Measurements from ENCODE around the gene FUS. TPM values are rescaled to one million over a fixed set of nuclear protein-coding genes. Genes with fewer than 3 reads are reported as not detected.
"Not testable (repeated sequence)": the region's sequence is repeated elsewhere in the genome, so short reads cannot be mapped to it uniquely, and the experiment has no call there.

The FUS gene
- polyA plus RNA-seq (ENCODE audit: insufficient read length in 4 of 4): 100 to 1,000 TPM; 571 to 934 (median 698) TPM

DNA sequence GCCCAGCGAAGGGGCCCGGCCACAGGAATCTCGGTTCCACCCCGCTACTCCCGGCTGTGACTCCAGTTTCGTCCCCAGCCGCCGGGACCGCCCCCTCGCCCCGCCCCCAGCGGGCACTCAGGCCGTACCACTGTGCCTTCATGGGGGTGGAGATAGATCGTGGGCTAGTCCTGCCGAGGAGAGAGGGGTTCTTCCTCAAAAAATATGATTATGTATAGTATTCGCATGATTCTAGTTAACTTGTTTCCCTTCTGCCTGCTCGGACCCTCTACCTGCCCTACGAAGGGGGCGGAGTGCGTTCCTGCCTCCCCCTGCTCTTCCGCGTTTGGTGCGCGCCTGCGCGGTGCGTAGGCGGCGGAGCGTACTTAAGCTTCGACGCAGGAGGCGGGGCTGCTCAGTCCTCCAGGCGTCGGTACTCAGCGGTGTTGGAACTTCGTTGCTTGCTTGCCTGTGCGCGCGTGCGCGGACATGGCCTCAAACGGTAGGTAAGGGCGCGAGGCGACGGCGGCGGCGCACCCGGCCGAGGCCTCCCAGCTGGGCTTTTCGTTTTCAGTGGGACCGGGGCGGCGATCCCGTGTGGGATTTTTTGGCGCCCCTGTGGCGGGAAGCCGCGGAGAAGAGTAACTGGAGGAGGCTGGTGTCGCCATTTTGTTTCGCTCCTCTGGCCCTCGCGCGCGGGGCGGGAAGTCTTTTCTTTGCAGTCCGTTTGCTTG is at the start of gene FUS:
Gene FUS, plus strand, starts transcription at position 393 of the 713 bp plus-strand sequence. Its CDS starts 76 bp downstream, at position 469.
- DNase-seq (ENCODE audit: low read depth in 4 of 4, low spot score in 2 of 4): peak; percentile 84 to 97 (median 90)

DNA sequence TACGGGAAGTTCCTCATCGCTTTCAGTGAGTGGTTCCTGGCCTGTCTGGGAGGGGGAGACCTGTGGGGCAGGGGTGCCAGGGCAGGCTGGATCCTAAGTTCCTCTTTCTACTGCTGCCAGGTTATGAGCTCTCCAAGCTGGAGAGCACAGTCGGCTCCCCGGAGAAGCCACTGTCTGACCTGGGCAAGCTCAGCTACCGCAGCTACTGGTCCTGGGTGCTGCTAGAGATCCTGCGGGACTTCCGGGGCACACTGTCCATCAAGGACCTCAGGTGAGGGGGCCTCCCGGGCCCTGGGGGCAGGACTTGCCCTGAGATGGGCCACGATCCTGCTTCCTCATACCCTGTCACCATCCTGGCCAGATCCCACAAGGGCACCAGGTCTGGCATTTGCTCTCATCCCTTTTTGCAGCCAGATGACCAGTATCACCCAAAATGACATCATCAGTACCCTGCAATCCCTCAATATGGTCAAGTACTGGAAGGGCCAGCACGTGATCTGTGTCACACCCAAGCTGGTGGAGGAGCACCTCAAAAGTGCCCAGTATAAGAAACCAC is 49.5 kb upstream of the FUS start:
- DNase-seq (ENCODE audit: low read depth in 4 of 4, low spot score in 2 of 4): no peak

- DNase-seq (ENCODE audit: low read depth in 4 of 4, low spot score in 2 of 4): no peak
Measured at GRCh38 chr16:31130899-31131298, 49.0 kb upstream of the FUS start.

GRCh38 chr16:31131416-31131815 is 48.5 kb upstream of the FUS start:
- no peak for DNase-seq (ENCODE audit: low read depth in 4 of 4, low spot score in 2 of 4)

- DNase-seq (ENCODE audit: low read depth in 4 of 4, low spot score in 2 of 4): no peak
Measured at GRCh38 chr16:31131841-31132271, 48.1 kb upstream of the FUS start.

- DNase-seq (ENCODE audit: low read depth in 4 of 4, low spot score in 2 of 4): no peak
Measured at GRCh38 chr16:31132303-31132979, 47.5 kb upstream of the FUS start.

GRCh38 chr16:31133046-31133501 is 46.9 kb upstream of the FUS start:
- DNase-seq (ENCODE audit: low read depth in 4 of 4, low spot score in 2 of 4): no peak

DNA sequence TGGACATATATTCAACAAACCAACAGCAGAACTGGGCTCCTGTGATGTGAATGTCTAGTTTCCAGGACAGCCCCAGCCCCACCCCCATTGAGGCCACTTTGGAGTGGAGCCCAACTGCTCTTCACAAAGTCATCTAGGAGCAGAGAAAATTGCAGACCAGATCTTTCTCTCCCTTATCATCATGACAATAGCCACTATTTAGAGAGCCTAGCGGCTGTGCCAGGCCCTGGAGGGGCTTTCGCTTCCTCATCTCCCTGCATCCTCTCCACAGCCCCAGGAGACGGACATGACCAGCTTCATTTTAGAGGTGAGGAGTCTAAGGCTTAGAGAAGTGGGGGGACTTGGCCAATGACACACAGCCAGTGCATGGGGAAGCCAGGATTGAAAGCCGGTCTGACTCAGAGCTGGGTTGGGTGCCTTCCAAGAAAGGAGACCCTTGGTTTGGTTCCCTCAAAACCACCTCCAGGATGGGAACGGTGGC is 45.8 kb upstream of the FUS start:
- no peak for DNase-seq (ENCODE audit: low read depth in 4 of 4, low spot score in 2 of 4)

DNA sequence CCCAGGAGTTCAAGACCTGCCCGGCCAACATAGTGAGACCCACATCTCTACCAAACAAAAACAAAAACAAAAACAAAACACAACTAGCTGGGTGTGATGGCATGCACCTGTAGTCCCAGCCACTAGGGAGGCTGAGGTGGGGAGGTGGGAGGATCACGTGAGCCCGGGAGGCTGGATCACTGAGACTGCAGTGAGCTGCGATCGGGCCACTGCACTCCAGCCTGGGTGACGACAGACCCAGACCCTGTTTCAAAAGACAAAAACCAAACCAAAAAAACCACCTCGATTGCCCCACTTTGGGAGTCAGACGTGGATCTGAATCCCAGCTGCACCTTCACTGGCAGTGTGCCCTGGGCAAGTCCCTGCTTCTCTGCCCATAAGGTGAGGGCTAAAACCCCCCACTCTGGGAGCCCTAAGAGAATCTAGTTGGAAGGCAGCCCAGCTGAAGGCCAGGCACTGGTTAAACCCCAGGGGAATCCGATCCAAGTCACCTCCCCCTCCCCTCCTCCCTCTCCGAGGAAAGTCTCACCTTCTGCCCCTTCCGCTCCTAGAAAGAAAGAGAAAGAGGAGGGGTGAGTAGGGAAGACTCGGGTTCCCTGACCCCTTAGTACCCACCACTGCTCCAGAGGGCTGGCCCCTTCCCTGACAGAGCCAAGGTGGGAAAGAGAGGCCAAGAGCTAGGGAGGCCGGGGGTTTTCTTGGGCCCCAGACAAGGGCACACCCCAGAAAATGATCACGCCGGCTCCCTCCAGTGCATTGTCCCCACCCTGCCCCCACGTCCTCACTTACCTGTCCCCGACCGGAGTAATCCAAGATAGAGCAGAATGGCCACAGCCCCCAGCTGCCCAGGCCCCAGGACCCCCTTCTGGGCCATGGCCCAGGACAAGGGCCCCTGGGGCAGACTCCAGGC is 45.1 kb upstream of the FUS start:
- DNase-seq (ENCODE audit: low read depth in 4 of 4, low spot score in 2 of 4): no peak

DNA sequence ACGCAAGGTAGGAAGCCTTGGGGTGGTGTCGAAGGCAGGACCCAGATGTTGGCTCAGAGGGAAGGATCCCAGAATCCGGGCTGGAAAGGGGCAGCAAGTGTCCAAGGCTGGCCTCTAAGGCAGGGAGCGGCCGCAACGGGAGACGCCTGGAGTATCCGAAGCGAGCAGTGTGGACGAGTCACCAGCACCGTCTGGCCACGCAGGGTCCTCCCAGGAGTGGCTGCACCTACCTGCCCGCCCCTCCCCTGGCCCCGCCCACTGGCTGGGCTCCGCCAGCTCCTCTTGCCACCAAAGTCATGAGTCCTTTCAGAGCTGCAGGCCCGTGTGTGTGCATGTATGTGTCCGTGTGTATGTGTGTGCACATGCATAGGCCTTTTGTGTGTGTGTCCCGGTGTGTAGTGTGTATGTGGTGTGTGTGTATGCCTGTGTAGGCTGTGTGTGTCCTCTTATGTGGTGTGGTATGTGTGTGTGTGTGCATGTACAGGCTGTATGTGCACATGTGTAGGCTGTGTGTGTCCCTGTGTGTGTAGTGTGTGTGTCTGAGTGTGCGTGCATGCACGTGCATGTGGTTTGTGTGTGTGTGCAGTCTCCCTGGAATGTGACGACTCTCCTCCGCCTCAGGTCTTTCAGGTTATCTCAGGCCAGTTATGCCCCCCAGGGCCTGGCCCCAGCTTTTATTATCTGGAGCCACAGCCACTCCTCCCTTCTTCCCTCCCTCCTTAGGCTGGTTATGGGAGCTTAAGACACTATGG is 44.2 kb upstream of the FUS start, which contains the start of gene PRSS8:
Gene PRSS8, minus strand, starts transcription at position 193 of the 752 bp plus-strand sequence. CDS start 229 bp downstream, outside the sequence.
- no peak for DNase-seq (ENCODE audit: low read depth in 4 of 4, low spot score in 2 of 4)

GRCh38 chr16:31136287-31136662 is 43.7 kb upstream of the FUS start:
- DNase-seq (ENCODE audit: low read depth in 4 of 4, low spot score in 2 of 4): no peak

DNA sequence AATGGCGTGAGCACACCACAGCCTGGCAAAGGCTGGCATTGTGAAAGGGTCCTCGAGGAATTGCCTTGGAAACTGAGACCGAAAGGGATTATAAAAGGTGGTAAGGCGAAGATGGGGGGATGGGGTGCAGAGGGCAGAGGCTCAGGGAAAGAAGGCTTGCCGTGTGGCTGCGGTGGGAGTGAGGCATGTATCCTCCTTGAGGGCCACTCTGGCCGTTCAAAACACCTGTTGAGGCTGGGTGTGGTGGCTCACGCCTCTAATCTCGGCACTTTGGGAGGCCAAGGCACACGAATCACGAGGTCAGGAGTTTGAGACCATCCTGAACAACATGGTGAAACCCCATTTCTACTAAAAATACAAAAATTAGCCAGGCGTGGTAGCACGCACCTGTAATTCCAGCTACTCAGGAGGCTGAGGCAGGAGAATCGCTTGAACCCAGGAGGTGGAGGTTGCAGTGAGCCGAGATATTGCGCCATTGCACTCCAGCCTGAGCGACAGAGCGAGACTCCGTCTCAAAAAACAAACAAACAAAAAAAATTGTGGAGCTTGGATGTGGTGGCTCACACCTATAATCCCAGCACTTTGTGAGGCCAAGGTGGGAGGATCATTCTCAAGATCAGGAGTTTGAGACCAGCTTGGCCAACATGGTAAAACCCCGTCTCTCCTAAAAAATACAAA is 43.0 kb upstream of the FUS start:
- not testable (repeated sequence) for DNase-seq (ENCODE audit: low read depth in 4 of 4, low spot score in 2 of 4)

DNA sequence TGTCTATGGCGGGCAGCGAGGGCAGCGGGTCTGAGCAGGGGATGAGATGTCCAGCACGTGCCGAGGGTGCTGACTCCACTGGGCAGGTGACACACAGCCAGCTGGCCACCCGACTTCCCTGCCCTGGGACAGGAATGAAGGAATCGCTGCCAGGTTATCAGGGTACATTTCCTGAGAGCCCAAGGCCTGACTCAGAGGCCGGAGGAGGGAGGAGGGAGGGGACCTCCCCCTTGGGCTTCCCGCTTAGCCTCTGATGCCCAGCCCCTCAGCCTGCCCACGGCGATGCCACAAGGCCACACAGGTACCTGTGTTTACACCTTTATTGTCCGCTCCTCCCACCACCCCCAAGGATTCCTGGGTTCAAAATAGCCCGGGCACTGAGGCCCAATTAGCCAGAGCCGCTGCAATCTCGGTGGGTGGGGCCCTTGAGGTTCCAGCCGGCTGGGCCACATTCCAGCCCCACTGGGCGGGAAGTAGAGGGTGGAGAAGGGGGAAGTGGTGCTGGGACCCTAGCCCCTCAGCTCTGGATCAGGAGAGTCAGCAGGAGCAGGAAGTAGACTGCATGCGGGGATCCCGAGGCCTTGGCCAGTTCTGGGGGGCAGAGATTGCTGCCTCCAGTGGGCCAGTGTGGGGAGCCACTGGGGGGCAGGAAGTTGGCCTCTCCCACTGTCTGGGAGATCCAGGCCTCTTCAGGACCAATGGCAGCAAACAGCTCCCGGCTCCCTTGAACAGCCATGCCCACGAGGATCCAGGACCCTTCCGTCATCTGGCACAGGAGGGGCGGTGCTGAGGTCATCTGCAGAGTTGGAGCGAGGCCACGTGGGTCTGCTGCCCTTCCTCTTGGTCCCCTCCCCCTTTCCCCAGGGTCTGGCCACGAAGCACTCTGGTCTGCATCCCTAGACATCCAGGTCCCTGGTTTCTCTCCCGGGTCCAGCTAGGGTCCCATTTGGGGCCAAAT is 41.0 kb upstream of the FUS start:
- DNase-seq (ENCODE audit: low read depth in 4 of 4, low spot score in 2 of 4): no peak

- not testable (repeated sequence) for DNase-seq (ENCODE audit: low read depth in 4 of 4, low spot score in 2 of 4)
Measured at GRCh38 chr16:31141071-31141469, 38.9 kb upstream of the FUS start.

DNA sequence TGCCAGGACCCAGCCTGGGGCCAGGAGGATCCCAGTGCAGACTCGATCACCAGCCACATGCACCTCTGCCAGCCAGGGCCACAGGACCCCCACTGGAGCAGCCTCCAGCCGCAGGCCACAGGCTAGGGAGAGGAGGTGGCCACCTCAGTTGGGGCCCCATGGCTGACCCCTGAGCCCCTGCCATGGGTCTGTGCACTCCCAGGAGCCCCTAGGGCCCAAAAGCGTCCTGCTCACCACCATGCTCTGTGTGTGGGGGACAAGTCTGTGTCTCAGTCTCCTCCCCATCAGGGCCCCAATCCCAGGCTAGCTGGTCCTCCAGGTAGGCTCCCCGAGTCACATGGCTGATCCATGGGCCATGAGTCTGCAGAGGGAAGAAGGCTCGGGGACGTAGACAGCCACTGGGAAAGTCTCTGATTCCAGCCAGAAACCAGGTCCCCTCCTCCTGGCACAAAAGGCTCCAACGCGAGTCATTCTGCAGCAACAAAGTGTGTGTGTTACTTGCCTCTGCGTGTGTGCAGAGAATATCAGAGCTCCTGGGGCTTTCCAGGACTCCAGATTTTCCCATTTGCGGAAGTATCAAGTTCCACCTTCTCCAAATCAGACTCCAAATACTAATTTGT is 38.3 kb upstream of the FUS start:
- no peak for DNase-seq (ENCODE audit: low read depth in 4 of 4, low spot score in 2 of 4)

- peak; percentile 86 to 99 (median 97) for DNase-seq (ENCODE audit: low read depth in 4 of 4, low spot score in 2 of 4)
Measured at GRCh38 chr16:31142109-31143010, 37.6 kb upstream of the FUS start.
